ENCODE data around the gene CCR5. TPM values are rescaled to one million over a fixed set of nuclear protein-coding genes. Genes with fewer than 3 reads are reported as not detected.

Gene CCR5
- polyA plus RNA-seq, 3 donors = 1.2 to 3.6 (median 3.1) TPM

DNA sequence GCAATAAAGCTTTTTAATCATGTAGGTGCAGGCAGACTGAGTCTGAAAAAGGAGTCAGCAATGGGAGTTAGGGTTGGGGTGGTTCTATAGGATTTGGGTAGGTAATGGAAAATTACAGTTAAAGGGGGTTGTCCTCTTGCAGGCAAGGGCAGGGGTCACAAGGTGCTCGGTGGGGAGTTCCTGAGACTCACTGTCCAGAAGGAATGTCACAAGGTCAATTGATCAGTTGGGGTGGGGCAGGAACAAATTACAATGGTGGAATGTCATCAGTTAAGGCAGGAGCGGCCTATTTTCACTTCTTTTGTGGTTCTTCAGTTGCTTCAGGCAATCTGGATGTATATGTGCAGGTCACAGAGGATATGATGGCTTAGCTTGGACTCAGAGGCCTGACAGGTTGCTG is 22.3 kb downstream of the CCR5 start:
- Histone ChIP-seq H3K27ac (ENCODE audit: low read depth in 1 of 2, low read length in 2 of 2) (no peak overlapping the region), H3K36me3 (replicated peaks in 1 of 2; ENCODE audit: control insufficient read depth in 1 of 2, insufficient read depth in 2 of 2, low read length in 2 of 2) (no peaks in the 10 kb centered on the region), H3K4me2 (replicated peaks; ENCODE audit: extremely low read depth, low read length, poor library complexity, severe bottlenecking) (no peak overlapping the region), H3K27me3 (ENCODE audit: control insufficient read depth in 2 of 2, insufficient read depth in 2 of 2, low read length in 2 of 2) (no peaks in the 10 kb centered on the region), H3K9ac (ENCODE audit: insufficient read depth, low read length, poor library complexity, severe bottlenecking) (no peak overlapping the region), H3K79me2 (ENCODE audit: insufficient read depth, low read length) (no peaks in the 10 kb centered on the region), H3K4me1 (ENCODE audit: control insufficient read depth in 1 of 2, insufficient read depth in 2 of 2, low read length in 2 of 2) (peaks cover 37 to 45% of the 10 kb centered on the region in 2 donors), H3K4me3 (replicated peaks in 1 of 3; ENCODE audit: low read depth in 2 of 3, low read length in 3 of 3) (no peak overlapping the region), H4K20me1 (ENCODE audit: insufficient read depth, low read length) (no peaks in the 10 kb centered on the region), H3K9me3 (replicated peaks in 1 of 2; ENCODE audit: control insufficient read depth in 1 of 2, insufficient read depth in 1 of 2, low read length in 2 of 2) (peaks cover 0 to under 1% of the 10 kb centered on the region in 2 donors), H2AFZ (ENCODE audit: insufficient read depth, low read depth, low read length, poor library complexity, severe bottlenecking) (no peak overlapping the region)
- TF ChIP-seq, protein P1, sequence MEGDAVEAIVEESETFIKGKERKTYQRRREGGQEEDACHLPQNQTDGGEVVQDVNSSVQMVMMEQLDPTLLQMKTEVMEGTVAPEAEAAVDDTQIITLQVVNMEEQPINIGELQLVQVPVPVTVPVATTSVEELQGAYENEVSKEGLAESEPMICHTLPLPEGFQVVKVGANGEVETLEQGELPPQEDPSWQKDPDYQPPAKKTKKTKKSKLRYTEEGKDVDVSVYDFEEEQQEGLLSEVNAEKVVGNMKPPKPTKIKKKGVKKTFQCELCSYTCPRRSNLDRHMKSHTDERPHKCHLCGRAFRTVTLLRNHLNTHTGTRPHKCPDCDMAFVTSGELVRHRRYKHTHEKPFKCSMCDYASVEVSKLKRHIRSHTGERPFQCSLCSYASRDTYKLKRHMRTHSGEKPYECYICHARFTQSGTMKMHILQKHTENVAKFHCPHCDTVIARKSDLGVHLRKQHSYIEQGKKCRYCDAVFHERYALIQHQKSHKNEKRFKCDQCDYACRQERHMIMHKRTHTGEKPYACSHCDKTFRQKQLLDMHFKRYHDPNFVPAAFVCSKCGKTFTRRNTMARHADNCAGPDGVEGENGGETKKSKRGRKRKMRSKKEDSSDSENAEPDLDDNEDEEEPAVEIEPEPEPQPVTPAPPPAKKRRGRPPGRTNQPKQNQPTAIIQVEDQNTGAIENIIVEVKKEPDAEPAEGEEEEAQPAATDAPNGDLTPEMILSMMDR (IDR thresholded peaks at IDR 0.05) = no peak
- Mint-ChIP-seq H3K27me3 (ENCODE audit: low read depth in 3 of 3) (peaks cover 0 to 4% (median 0%) of the 10 kb centered on the region in 3 donors), H3K27ac (peak overlapping the region in 5 of 7 donors; percentile 19 to 79 (median 46)), H3K9me3 (peaks cover 0 to 2% (median 0%) of the 10 kb centered on the region in 7 donors), H3K4me1 (peaks cover 47% of the 10 kb centered on the region), H3K4me3 (no peak overlapping the region), H3K36me3 (peaks cover 0 to 5% of the 10 kb centered on the region in 2 donors)
- intact Hi-C loops (cut with micrococcal nuclease) = no loop called here
- WGBS (ENCODE audit: insufficient coverage) = 81% methylated on average over 2 of the region's 2 CpGs
- DNase-seq = no peak

DNA sequence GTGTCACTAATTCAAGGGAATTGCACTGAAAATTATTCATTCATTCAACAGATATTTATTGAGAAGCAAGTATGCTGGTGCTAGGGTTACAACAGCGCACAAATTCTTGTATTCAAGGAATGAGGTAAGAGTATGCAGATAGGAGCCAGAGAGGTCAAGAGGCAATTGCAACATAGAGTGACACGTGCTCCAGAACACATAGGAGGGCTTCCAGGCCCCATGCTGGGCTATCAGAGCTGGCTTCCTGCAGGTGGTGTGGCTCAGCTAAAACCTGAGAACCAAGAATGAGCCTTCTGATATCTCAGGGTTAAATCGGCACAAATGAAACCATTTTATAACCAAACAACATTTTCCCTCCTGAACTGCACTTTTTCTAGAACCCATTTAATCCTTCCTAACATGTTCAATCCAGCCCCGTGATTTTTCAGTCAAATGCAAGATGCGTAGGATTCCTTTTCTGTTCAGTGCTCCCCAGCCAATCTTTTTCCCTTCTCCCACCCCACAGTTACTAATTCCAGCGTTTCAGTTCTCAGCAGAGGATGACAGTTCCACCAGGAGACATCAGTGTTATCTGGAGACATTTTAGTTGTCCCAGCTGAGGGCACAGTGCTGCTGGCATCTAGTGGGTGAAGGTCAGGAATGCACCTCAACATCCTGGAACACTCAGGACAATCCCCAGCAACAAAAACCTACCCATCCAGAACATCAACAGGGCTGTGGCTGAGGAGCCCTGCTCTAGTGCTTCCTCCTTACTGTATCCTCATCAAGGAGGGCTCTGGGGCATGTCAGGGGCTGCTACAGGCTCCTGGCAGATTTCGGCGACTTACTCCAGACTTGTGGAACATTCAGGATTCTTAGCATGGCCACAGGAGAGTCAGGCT is 23.0 kb downstream of the CCR5 start:
- TF ChIP-seq, protein P1 (IDR thresholded peaks at IDR 0.05) = no peak
- peak in 2 of 3 donors; percentile 79 to 82 for DNase-seq
- peaks cover 0 to 4% (median 0%) of the 10 kb centered on the region in 3 donors for H3K27me3 Mint-ChIP-seq (ENCODE audit: low read depth in 3 of 3)
- H3K9me3 ChIP-seq (replicated peaks in 1 of 2; ENCODE audit: control insufficient read depth in 1 of 2, insufficient read depth in 1 of 2, low read length in 2 of 2) = no peaks in the 10 kb centered on the region
- no peak overlapping the region for H3K27ac ChIP-seq (ENCODE audit: low read depth in 1 of 2, low read length in 2 of 2)
- H2AFZ ChIP-seq (ENCODE audit: insufficient read depth, low read depth, low read length, poor library complexity, severe bottlenecking) = no peak overlapping the region
- H3K4me3 Mint-ChIP-seq = no peak overlapping the region
- peak overlapping the region; percentile 19 to 88 (median 69) for H3K27ac Mint-ChIP-seq
- peaks cover 0 to 2% (median 0%) of the 10 kb centered on the region in 7 donors for H3K9me3 Mint-ChIP-seq
- H3K36me3 Mint-ChIP-seq = peaks cover 0 to 5% of the 10 kb centered on the region in 2 donors
- intact Hi-C loops (cut with micrococcal nuclease) = no loop called here
- peaks cover 47% of the 10 kb centered on the region for H3K4me1 Mint-ChIP-seq
- H3K79me2 ChIP-seq (ENCODE audit: insufficient read depth, low read length) = no peaks in the 10 kb centered on the region
- H3K4me3 ChIP-seq (replicated peaks in 1 of 3; ENCODE audit: low read depth in 2 of 3, low read length in 3 of 3) = no peak overlapping the region
- H3K4me2 ChIP-seq (replicated peaks; ENCODE audit: extremely low read depth, low read length, poor library complexity, severe bottlenecking) = no peak overlapping the region
- no peaks in the 10 kb centered on the region for H4K20me1 ChIP-seq (ENCODE audit: insufficient read depth, low read length)
- H3K4me1 ChIP-seq (ENCODE audit: control insufficient read depth in 1 of 2, insufficient read depth in 2 of 2, low read length in 2 of 2) = peaks cover 37 to 45% of the 10 kb centered on the region in 2 donors
- H3K36me3 ChIP-seq (replicated peaks in 1 of 2; ENCODE audit: control insufficient read depth in 1 of 2, insufficient read depth in 2 of 2, low read length in 2 of 2) = no peaks in the 10 kb centered on the region
- 60% methylated on average over 5 of the region's 8 CpGs for WGBS (ENCODE audit: insufficient coverage)
- no peak overlapping the region for H3K9ac ChIP-seq (ENCODE audit: insufficient read depth, low read length, poor library complexity, severe bottlenecking)
- H3K27me3 ChIP-seq (ENCODE audit: control insufficient read depth in 2 of 2, insufficient read depth in 2 of 2, low read length in 2 of 2) = no peaks in the 10 kb centered on the region

Measured in CD14-positive monocyte (primary cell).